Osteocyte (in vitro differentiated cells): ENCODE measurements around the gene BMP2K. TPM values are rescaled to one million over a fixed set of nuclear protein-coding genes. Genes with fewer than 3 reads are reported as not detected.

ENCODE experiments used
- DNase-seq: peaks from one replicate; pipeline ENCODE4 v3.0.0; 2021; ENCODE audit warnings: mixed read lengths; ENCODE audit not compliant: unreplicated experiment; ENCODE audit errors: extremely low spot score
- H3K27ac Mint-ChIP-seq: one replicate; pipeline ENCODE4 v1.8.0; 2021; ENCODE audit warnings: mild to moderate bottlenecking, mixed read lengths; ENCODE audit not compliant: unreplicated experiment
- H3K27me3 Mint-ChIP-seq: one replicate; pipeline ENCODE4 v1.8.0; 2021; ENCODE audit warnings: mixed read lengths; ENCODE audit not compliant: unreplicated experiment
- H3K36me3 Mint-ChIP-seq: one replicate; pipeline ENCODE4 v1.8.0; 2021; ENCODE audit warnings: mixed read lengths; ENCODE audit not compliant: unreplicated experiment
- H3K4me1 Mint-ChIP-seq: one replicate; pipeline ENCODE4 v1.8.0; 2021; ENCODE audit warnings: mixed read lengths; ENCODE audit not compliant: unreplicated experiment
- H3K4me3 Mint-ChIP-seq: one replicate; pipeline ENCODE4 v1.8.0; 2021; ENCODE audit warnings: mild to moderate bottlenecking, moderate library complexity, mixed read lengths; ENCODE audit not compliant: unreplicated experiment
- H3K9me3 Mint-ChIP-seq: one replicate; pipeline ENCODE4 v1.8.0; 2021; ENCODE audit warnings: mixed read lengths; ENCODE audit not compliant: unreplicated experiment
- total RNA-seq: library from RNA; stranded (reverse); gene quantifications from 2 replicates; pipeline ENCODE4 v1.2.1, GENCODE V29; 2021
- TF ChIP-seq, protein P1 (sequence below): fragments of 200-600 bp; sonication (generic); IDR thresholded peaks from 2 replicates; pipeline ENCODE4 v1.5.0; 2021; ENCODE audit warnings: antibody characterized with exemption, mild to moderate bottlenecking, moderate library complexity

BMP2K gene
- total RNA-seq, 1 donor from 2014 or later = 19.5 TPM

DNA sequence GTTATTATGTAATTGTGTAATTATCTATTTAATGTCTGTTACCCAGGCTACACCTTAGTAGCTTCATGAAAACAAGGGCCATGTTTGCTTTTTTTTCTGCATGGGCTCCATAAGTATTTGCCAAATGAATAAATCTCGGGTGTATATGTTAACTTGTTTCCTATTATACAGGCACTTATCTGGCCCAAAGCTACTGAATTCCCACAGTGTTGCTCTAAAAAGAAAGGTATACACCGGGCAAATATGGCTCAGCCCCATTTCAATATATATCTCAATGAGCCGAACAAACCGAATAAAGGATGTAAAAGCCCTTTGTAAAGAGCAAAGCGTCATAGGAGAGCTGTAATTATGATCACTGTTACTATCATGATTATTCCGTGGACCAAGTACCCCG is 162.3 kb downstream of the BMP2K start:
- peak overlapping the region; percentile 91 for H3K4me3 Mint-ChIP-seq
- DNase-seq = no peak
- H3K9me3 Mint-ChIP-seq = no peaks in the 10 kb centered on the region
- TF ChIP-seq, protein P1, sequence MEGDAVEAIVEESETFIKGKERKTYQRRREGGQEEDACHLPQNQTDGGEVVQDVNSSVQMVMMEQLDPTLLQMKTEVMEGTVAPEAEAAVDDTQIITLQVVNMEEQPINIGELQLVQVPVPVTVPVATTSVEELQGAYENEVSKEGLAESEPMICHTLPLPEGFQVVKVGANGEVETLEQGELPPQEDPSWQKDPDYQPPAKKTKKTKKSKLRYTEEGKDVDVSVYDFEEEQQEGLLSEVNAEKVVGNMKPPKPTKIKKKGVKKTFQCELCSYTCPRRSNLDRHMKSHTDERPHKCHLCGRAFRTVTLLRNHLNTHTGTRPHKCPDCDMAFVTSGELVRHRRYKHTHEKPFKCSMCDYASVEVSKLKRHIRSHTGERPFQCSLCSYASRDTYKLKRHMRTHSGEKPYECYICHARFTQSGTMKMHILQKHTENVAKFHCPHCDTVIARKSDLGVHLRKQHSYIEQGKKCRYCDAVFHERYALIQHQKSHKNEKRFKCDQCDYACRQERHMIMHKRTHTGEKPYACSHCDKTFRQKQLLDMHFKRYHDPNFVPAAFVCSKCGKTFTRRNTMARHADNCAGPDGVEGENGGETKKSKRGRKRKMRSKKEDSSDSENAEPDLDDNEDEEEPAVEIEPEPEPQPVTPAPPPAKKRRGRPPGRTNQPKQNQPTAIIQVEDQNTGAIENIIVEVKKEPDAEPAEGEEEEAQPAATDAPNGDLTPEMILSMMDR = no peak
- H3K27ac Mint-ChIP-seq = peak overlapping the region; percentile 88
- H3K4me1 Mint-ChIP-seq = peaks cover 11% of the 10 kb centered on the region
- H3K36me3 Mint-ChIP-seq = peaks cover 2% of the 10 kb centered on the region
- H3K27me3 Mint-ChIP-seq = peaks cover 21% of the 10 kb centered on the region

DNA sequence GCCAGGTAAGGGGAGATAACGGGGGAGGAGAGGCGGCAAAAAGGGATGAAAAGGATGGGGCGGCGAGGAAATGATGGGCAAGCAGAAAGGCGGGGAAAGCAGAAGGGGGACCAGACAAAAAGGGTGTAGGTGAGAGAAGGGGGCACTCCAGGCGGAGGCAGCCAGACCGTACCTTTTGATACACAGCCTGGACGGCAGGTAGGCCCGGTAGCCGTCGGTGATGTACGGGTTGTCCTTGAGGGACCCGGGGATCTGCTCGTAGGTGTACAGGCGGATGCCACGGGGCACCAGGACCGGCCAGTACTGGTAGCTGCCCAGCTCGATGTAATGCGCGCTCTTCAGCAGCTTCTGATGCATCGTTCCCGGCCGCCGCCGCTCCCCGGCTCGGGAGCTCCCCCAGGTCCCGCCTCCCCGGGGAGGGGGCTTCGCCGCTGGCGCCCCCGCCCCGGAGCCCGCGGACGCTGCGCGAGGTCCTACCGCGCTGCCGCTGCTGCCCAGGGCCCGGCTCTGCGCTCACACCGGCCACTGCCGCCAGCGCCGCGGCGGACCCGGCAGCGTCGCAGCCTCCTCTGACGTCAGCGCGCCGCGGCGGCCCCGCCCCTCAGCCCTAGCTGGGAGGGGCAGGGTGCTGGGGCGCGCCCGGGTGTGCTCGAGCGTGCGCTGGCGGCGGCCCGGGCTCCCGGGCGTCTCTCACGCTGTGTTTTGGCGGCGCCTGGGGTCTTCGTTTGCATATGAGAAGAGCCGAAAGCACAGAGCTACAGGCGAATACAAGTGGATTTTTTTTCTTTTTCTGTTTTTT is 162.9 kb downstream of the BMP2K start, which contains the start of gene PAQR3:
Gene PAQR3 (minus strand): TSS at position 571 of the 799 bp plus-strand sequence. CDS start 214 bp downstream, at position 357.
- H3K27me3 Mint-ChIP-seq = peaks cover 27% of the 10 kb centered on the region
- H3K36me3 Mint-ChIP-seq = no peaks in the 10 kb centered on the region
- TF ChIP-seq, protein P1 = no peak
- no peaks in the 10 kb centered on the region for H3K9me3 Mint-ChIP-seq
- peak within 1 kb of the TSS; percentile 91 for H3K4me3 Mint-ChIP-seq
- H3K27ac Mint-ChIP-seq = peak within 1 kb of the TSS; percentile 88
- H3K4me1 Mint-ChIP-seq = peaks cover 11% of the 10 kb centered on the region
- DNase-seq = peak; percentile 94

DNA sequence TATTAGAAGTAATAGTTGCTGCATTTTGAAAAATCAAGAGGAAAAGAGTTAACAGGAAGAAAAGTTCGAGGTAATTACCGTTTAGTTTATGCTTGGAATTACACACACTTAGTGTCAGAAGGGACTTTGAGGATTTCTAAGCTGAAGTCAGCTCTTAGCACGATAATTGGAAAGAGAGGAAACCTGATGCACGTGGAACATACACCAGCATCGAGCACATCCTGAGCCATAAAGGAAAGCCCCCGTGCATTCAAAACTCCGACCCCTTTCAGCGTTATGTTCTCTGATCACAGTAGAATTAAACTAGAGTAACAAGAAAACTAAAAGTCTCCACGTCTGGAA is 163.5 kb downstream of the BMP2K start:
- peak overlapping the region; percentile 61 for H3K27ac Mint-ChIP-seq
- peak overlapping the region; percentile 81 for H3K4me3 Mint-ChIP-seq
- DNase-seq = no peak
- TF ChIP-seq, protein P1 = no peak
- H3K4me1 Mint-ChIP-seq = peaks cover 11% of the 10 kb centered on the region
- H3K9me3 Mint-ChIP-seq = no peaks in the 10 kb centered on the region
- peaks cover 32% of the 10 kb centered on the region for H3K27me3 Mint-ChIP-seq
- no peaks in the 10 kb centered on the region for H3K36me3 Mint-ChIP-seq

DNA sequence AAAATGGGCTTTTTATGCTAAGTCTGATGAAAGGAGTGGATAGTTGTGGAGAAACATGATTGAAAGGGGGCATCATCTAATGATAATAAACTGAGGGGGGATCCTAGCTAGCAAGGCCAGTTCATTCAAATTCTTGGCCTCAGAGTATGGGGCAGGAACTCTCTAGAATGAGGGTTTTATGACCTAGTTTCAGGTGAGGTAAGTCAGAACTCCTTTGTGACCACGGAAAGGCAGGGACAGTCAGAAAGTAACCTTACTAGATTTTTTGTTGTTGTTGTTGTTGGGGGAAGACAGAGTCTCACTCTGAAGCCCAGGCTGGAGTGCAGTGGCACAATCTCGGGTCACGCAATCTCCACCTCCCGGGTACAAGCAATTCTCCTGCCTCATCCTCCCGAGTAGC is 164.6 kb downstream of the BMP2K start:
- TF ChIP-seq, protein P1 = no peak
- Mint-ChIP-seq H3K9me3 (peaks cover under 1% of the 10 kb centered on the region), H3K4me3 (no peak overlapping the region), H3K36me3 (no peaks in the 10 kb centered on the region), H3K27me3 (peaks cover 43% of the 10 kb centered on the region), H3K4me1 (peaks cover 11% of the 10 kb centered on the region), H3K27ac (no peak overlapping the region)
- DNase-seq = no peak

DNA sequence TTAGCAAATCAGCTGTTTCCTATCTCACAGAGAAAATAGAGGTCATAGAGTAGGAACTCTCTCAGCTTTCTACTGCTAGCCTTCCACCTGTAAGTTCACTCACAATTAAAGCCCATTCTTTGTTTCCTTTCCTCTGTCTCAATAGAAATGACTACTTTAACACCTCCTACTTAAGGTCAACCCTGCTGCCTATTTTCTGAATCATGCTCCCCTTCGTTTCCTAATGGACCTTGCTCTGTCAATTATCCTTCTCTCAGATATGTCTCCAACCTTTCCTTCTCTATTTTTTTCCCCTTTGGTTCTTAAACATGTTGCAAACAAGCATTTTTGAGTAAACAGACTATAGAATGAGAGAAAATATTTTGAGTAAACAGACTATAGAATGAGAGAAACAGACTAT is 168.2 kb downstream of the BMP2K start:
- peaks cover 4% of the 10 kb centered on the region for H3K4me1 Mint-ChIP-seq
- peaks cover 8% of the 10 kb centered on the region for H3K9me3 Mint-ChIP-seq
- peaks cover 73% of the 10 kb centered on the region for H3K27me3 Mint-ChIP-seq
- DNase-seq = no peak
- H3K27ac Mint-ChIP-seq = no peak overlapping the region
- no peak overlapping the region for H3K4me3 Mint-ChIP-seq
- TF ChIP-seq, protein P1 = no peak
- no peaks in the 10 kb centered on the region for H3K36me3 Mint-ChIP-seq
